Left colon (tissue), 2 donors: ENCODE measurements around the gene RAB26. TPM values are rescaled to one million over a fixed set of nuclear protein-coding genes. Genes with fewer than 3 reads are reported as not detected.
A peak's percentile ranks its signal among the peaks of the same experiment; 100 is the strongest.

Experiments used
- ATAC-seq: fragments of 200-7000 bp; cut with Tn5 transposase; one replicate; pipeline ENCODE4 v1.9.1; 2020; ENCODE audit warnings: mild to moderate bottlenecking, moderate library complexity
- DNase-seq, 2 donors: peaks; one replicate each; pipeline ENCODE4 v3.0.0-alpha.2; 2020
- intact Hi-C, 2 donors: fragments of 100-400 bp; cut with DNase I in 1 of 2; cut with micrococcal nuclease in 1 of 2; formaldehyde crosslinking; loops; one replicate each; pipeline versions ENCODE4 v1.11.2 to v1.14.0; 2022; cut with DNase I, micrococcal nuclease
- total RNA-seq, 2 donors: library from RNA; stranded (reverse); fragmentation: NEBNext Ultra II Directional; extraction: Animal tissue kit (Norgen Biotek cat#: 25700); gene quantifications; one replicate each; pipeline ENCODE4 v1.2.1, GENCODE V29; 2021
- donor health status: DM: no; HTN: no; CAD: no.
- donor health status: DM: yes; HTN: yes; CAD: no.

RAB26 gene
- total RNA-seq, 2 donors from 2014 or later, result 24.9 to 27.2 TPM

- ATAC-seq, result no peak
- intact Hi-C loops, result no loop called here
- DNase-seq, result no peak
Measured at GRCh38 chr16:2184962-2185361, 36.5 kb downstream of the RAB26 start.

- DNase-seq (no peak), ATAC-seq (no peak)
Measured at GRCh38 chr16:2186064-2186463, 37.6 kb downstream of the RAB26 start.

GRCh38 chr16:2186505-2186904, 38.1 kb downstream of the RAB26 start:
- no peak for ATAC-seq

More at GRCh38 chr16:2186064-2186463, 37.6 kb downstream of the RAB26 start:
- intact Hi-C loops, result no loop called here

GRCh38 chr16:2187212-2187611, 38.8 kb downstream of the RAB26 start:
- ATAC-seq, result peak; percentile 48
- intact Hi-C loops, result no loop called here
- DNase-seq, result no peak

More at GRCh38 chr16:2186505-2186904, 38.1 kb downstream of the RAB26 start:
- intact Hi-C loops, result no loop called here
- no peak for DNase-seq

GRCh38 chr16:2188395-2188794, 40.0 kb downstream of the RAB26 start:
- ATAC-seq, result no peak
- no peak for DNase-seq
- intact Hi-C loops, result no loop called here

GRCh38 chr16:2189252-2189893, 40.9 kb downstream of the RAB26 start:
- DNase-seq (no peak), ATAC-seq (no peak)
- intact Hi-C loops, result no loop called here

- intact Hi-C loops, result no loop called here
- ATAC-seq (no peak), DNase-seq (no peak)
Measured at GRCh38 chr16:2190002-2190658, 41.7 kb downstream of the RAB26 start.

- intact Hi-C loops, result no loop called here
- ATAC-seq (no peak), DNase-seq (no peak)
Measured at GRCh38 chr16:2190659-2191445, 42.4 kb downstream of the RAB26 start.

- DNase-seq (no peak), ATAC-seq (no peak)
- intact Hi-C loops, result no loop called here
Measured at GRCh38 chr16:2191446-2191706, 43.0 kb downstream of the RAB26 start.

GRCh38 chr16:2194166-2194834, 45.9 kb downstream of the RAB26 start:
- intact Hi-C loops, result no loop called here
- ATAC-seq (no peak), DNase-seq (no peak)

GRCh38 chr16:2194852-2195321, 46.5 kb downstream of the RAB26 start:
- DNase-seq (peak; percentile 56 to 68), ATAC-seq (peak; percentile 94)
- intact Hi-C loops, result no loop called here

GRCh38 chr16:2195322-2196161, 47.1 kb downstream of the RAB26 start:
- peak; percentile 39 for ATAC-seq
- intact Hi-C loops, result no loop called here

GRCh38 chr16:2196162-2196980, 47.9 kb downstream of the RAB26 start, which contains the start of gene CASKIN1:
CASKIN1 (minus strand) TSS chr16:2196605; CDS start chr16:2196432, 173 bp downstream.
- DNase-seq, result no peak
- intact Hi-C loops, result no loop called here
- peak; percentile 33 for ATAC-seq

More at GRCh38 chr16:2195322-2196161, 47.1 kb downstream of the RAB26 start:
- no peak for DNase-seq

- no peak for ATAC-seq
- DNase-seq, result no peak
- intact Hi-C loops, result no loop called here
Measured at GRCh38 chr16:2196981-2197511, 48.6 kb downstream of the RAB26 start.

GRCh38 chr16:2197765-2198164, 49.3 kb downstream of the RAB26 start:
- ATAC-seq (no peak), DNase-seq (no peak)
- intact Hi-C loops, result no loop called here

- DNase-seq, result no peak
- intact Hi-C loops, result no loop called here
- ATAC-seq, result no peak
Measured at GRCh38 chr16:2198283-2198682, 49.9 kb downstream of the RAB26 start.

- intact Hi-C loops, result no loop called here
- no peak for ATAC-seq
- no peak for DNase-seq
Measured at GRCh38 chr16:2199095-2199494, 50.7 kb downstream of the RAB26 start.
